ENCODE results near the gene RNF208.

GRCh38 chr9:137236238-137236935 lies 14.3 kb upstream of the RNF208 start:
- TF ChIP-seq CTCF (IDR thresholded peaks at IDR 0.05; ENCODE audit: low read depth, low read length, missing input control) (peak; percentile 100), ATF3 (IDR thresholded peaks at IDR 0.05) (no peak), HNF4A (conservative IDR thresholded peaks at IDR 0.05) (no peak), REST (IDR thresholded peaks at IDR 0.05) (no peak), FOXA1 (IDR thresholded peaks at IDR 0.05) (no peak), RXRA (IDR thresholded peaks at IDR 0.05) (no peak)
